Endothelial cell of umbilical vein (primary cell): ENCODE measurements around the gene MRPL38. TPM values are rescaled to one million over a fixed set of nuclear protein-coding genes. Genes with fewer than 3 reads are reported as not detected.

ENCODE experiments used
- BruUV-seq: library from RNA; stranded (reverse); fragments of 400-500 nt; replicated peaks from 2 replicates; lab custom pipeline; 2021; lab: Mats Ljungman, UMichigan
- CTCF ChIA-PET: fragments of 300-600, 350-600 bp; sonication (Branson Sonifier 250); formaldehyde crosslinking; loops from one replicate; lab custom pipeline; 2021; ENCODE audit warnings: antibody characterized with exemption, inconsistent platforms; lab: Charles Lee
- POLR2A ChIA-PET: fragments of 300-600, 350-600 bp; sonication (Branson Sonifier 250); formaldehyde crosslinking; loops from one replicate; lab custom pipeline; 2021; ENCODE audit warnings: antibody characterized with exemption, inconsistent platforms; lab: Charles Lee
- DNase-seq: peaks from one replicate; pipeline ENCODE4 v3.0.0-alpha.2; 2011; ENCODE audit warnings: low read depth, low spot score
- FAIRE-seq: peaks from 2 replicates; lab custom pipeline; 2011; peaks lifted over from hg19 to GRCh38; lab: Jason Lieb, UNC
- H2AFZ ChIP-seq: 2 replicates; pipeline ENCODE4 v1.6.0; 2012; ENCODE audit warnings: low read depth, low read length, control low read depth, inconsistent platforms
- H3K27ac ChIP-seq: 2 replicates; pipeline ENCODE4 v1.5.1; 2011; ENCODE audit warnings: low read depth, mild to moderate bottlenecking, control low read depth, low read length, moderate library complexity; ENCODE audit not compliant: insufficient read depth
- H3K27me3 ChIP-seq, 2 experiments: 2 replicates each; pipeline versions ENCODE4 v1.6.0 to v1.6.1; 2011; ENCODE audit warnings: low read length in 2 of 2, mixed read lengths in 1 of 2; ENCODE audit not compliant: control insufficient read depth in 2 of 2, insufficient read depth in 2 of 2
- H3K36me3 ChIP-seq, 2 experiments: 2 replicates in 1 of 2; 3 replicates in 1 of 2; pipeline ENCODE4 v1.5.1; 2011; ENCODE audit warnings: low read length in 2 of 2, mild to moderate bottlenecking in 1 of 2, moderate library complexity in 1 of 2; ENCODE audit not compliant: control insufficient read depth in 2 of 2, insufficient read depth in 2 of 2; ENCODE audit errors: extremely low read depth in 1 of 2
- H3K4me1 ChIP-seq: 3 replicates; pipeline ENCODE4 v1.5.1; 2011; ENCODE audit warnings: mild to moderate bottlenecking, low read length; ENCODE audit not compliant: control insufficient read depth, insufficient read depth; ENCODE audit errors: extremely low read depth
- H3K4me2 ChIP-seq: 2 replicates; pipeline ENCODE4 v1.6.1; 2011; ENCODE audit warnings: low read length, control low read depth, mixed read lengths; ENCODE audit not compliant: insufficient read depth
- H3K4me3 ChIP-seq, 3 experiments: fragments of 200-600 bp in 1 of 3; sonication (generic), shearing (Covaris generic) in 1 of 3; replicated peaks in 1 of 3; 2 replicates each; pipeline ENCODE4 v1.5.1; 2011 to 2016; ENCODE audit warnings: control low read depth in 3 of 3, low read length in 3 of 3, mild to moderate bottlenecking in 2 of 3, inconsistent platforms in 1 of 3, low read depth in 1 of 3, moderate library complexity in 1 of 3; ENCODE audit not compliant: insufficient read depth in 1 of 3
- H3K79me2 ChIP-seq: 2 replicates; pipeline ENCODE4 v1.6.0; 2012; ENCODE audit warnings: low read length, inconsistent platforms; ENCODE audit not compliant: control insufficient read depth, insufficient read depth
- H3K9ac ChIP-seq: replicated peaks from 2 replicates; pipeline ENCODE3; 2011; ENCODE audit warnings: low read length, control low read depth; ENCODE audit not compliant: insufficient read depth; ENCODE audit errors: extremely low read depth
- H3K9me1 ChIP-seq: replicated peaks from 3 replicates; pipeline ENCODE4 v1.6.0; 2011; ENCODE audit warnings: mild to moderate bottlenecking, low read length; ENCODE audit not compliant: control insufficient read depth, insufficient read depth; ENCODE audit errors: extremely low read depth
- H3K9me3 ChIP-seq: replicated peaks from 2 replicates; pipeline ENCODE4 v1.5.1; 2012; ENCODE audit warnings: low read length, inconsistent platforms; ENCODE audit not compliant: control insufficient read depth, insufficient read depth
- H4K20me1 ChIP-seq: replicated peaks from 2 replicates; pipeline ENCODE3; 2011; ENCODE audit warnings: mild to moderate bottlenecking, low read length; ENCODE audit not compliant: control insufficient read depth, insufficient read depth; ENCODE audit errors: extremely low read depth
- EZH2 ChIP-seq: IDR thresholded peaks from 2 replicates; pipeline ENCODE4 v1.6.1; 2012; ENCODE audit warnings: borderline replicate concordance, low read depth, mild to moderate bottlenecking, moderate library complexity, low read length, inconsistent platforms; ENCODE audit not compliant: severe bottlenecking
- FOS ChIP-seq: IDR thresholded peaks from 2 replicates; pipeline ENCODE4 v1.6.1; 2011; ENCODE audit warnings: mild to moderate bottlenecking, low read length, moderate library complexity, borderline replicate concordance; ENCODE audit not compliant: insufficient read depth
- GATA2 ChIP-seq: IDR thresholded peaks from 2 replicates; pipeline ENCODE4 v1.7.0; 2011; ENCODE audit warnings: low read depth, mild to moderate bottlenecking, moderate library complexity, mixed read lengths, low read length; ENCODE audit not compliant: insufficient read length, insufficient read depth
- JUN ChIP-seq: IDR thresholded peaks from 2 replicates; pipeline ENCODE4 v1.6.1; 2011; ENCODE audit warnings: borderline replicate concordance, low read depth; ENCODE audit not compliant: insufficient read length, insufficient read depth
- MYC ChIP-seq: IDR thresholded peaks from one replicate; pipeline ENCODE4 v1.6.1; 2011; ENCODE audit warnings: mild to moderate bottlenecking, low read depth, low read length
- POLR2A ChIP-seq: IDR thresholded peaks from 2 replicates; pipeline ENCODE4 v1.6.1; 2012; ENCODE audit warnings: low read depth, mild to moderate bottlenecking, control low read depth, low read length
- POLR2AphosphoS5 ChIP-seq: IDR thresholded peaks from 2 replicates; pipeline ENCODE4 v1.6.1; 2012; ENCODE audit warnings: low read depth, mild to moderate bottlenecking, control low read depth, low read length, moderate library complexity; ENCODE audit not compliant: insufficient read depth
- dilution Hi-C: fragments of 300-500 bp; cut with MboI; formaldehyde crosslinking; loops from one replicate; pipeline ENCODE4 v1.15.0; 2019; ENCODE audit warnings: low sequenced_read_pairs; ENCODE audit not compliant: extremely low pct_ligation_motif_present
- intact Hi-C: fragments of 100-400 bp; cut with micrococcal nuclease; formaldehyde crosslinking; loops from one replicate; pipeline ENCODE4 v1.10.0; 2022
- polyA plus RNA-seq, 4 experiments: library from polyadenylated mRNA; depleted of rRNA in 3 of 4; stranded (reverse) in 3 of 4; unstranded in 1 of 4; fragments of >200 nt; gene quantifications; 2 replicates each; pipeline versions ENCODE4 v1.2.1 to v1.2.3, GENCODE V29; 2011 to 2012; ENCODE audit warnings: missing spikeins in 1 of 4
- total RNA-seq: library from RNA; stranded (reverse); gene quantifications from 2 replicates; pipeline ENCODE4 v1.2.3, GENCODE V29; 2021
- TF ChIP-seq, protein P1 (sequence below): IDR thresholded peaks from 2 replicates; pipeline ENCODE4 v1.6.1; 2011; ENCODE audit not compliant: insufficient read depth, insufficient read length
- TF ChIP-seq, protein P2 (sequence below), 2 donors: IDR thresholded peaks; 1 replicate in 1 of 2; 2 replicates in 1 of 2; pipeline ENCODE4 v1.5.1; 2011; ENCODE audit warnings: low read length in 2 of 2, mild to moderate bottlenecking in 2 of 2, moderate library complexity in 2 of 2, control low read depth in 1 of 2, inconsistent platforms in 1 of 2, low read depth in 1 of 2; ENCODE audit not compliant: insufficient read depth in 1 of 2; ENCODE audit errors: extremely low read depth in 1 of 2

MRPL38 gene
- total and polyA plus RNA-seq, 2 donors (not counting 3 experiments of a cell fraction or from before 2014, with no cell fraction given) = 82.7 to 93.8 TPM

DNA sequence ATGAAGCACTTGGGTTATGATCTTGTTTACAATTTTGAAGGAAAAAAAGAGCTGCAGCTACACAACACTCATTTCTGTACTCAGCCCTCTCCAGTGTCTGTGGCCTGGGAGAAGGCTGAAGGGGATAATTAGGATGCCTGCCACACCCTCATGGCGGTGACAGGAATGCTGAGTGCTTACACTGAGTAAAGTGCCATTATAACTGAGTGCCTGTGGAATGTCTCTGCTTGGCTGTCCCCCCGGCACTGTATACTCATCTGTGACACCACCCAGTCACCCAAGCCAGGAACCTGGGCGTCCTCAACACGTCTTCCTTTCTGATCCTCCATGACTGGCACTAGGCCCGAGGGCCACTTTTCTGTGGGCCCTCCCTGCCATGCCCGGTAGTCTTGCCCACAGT is 3.5 kb upstream of the MRPL38 start:
- BruUV-seq = no TSS peak
- no peaks in the 10 kb centered on the region for H3K9me3 ChIP-seq
- H4K20me1 ChIP-seq = no peaks in the 10 kb centered on the region
- peaks cover 9% of the 10 kb centered on the region for H3K79me2 ChIP-seq
- no peak overlapping the region for H2AFZ ChIP-seq
- no peaks in the 10 kb centered on the region for H3K27me3 ChIP-seq
- no peak overlapping the region for H3K27ac ChIP-seq
- intact Hi-C loops = no loop called here
- H3K36me3 ChIP-seq = no peaks in the 10 kb centered on the region
- dilution Hi-C loops = no loop called here
- POLR2A ChIA-PET = no interaction called here
- no peak for FAIRE-seq
- TF ChIP-seq POLR2AphosphoS5 (no peak), EZH2 (no peak), GATA2 (no peak), MYC (no peak)
- CTCF ChIA-PET = interaction anchor here (0.8 kb wide), 2 partner anchors 98 to 106 kb away, joined by 3 to 5 read pairs; no protein-coding TSS in a partner anchor
- no peak overlapping the region for H3K4me2 ChIP-seq
- no peaks in the 10 kb centered on the region for H3K9me1 ChIP-seq
- no peak for DNase-seq
- H3K9ac ChIP-seq = no peak overlapping the region
- H3K4me1 ChIP-seq = peaks cover 11% of the 10 kb centered on the region
- no peak overlapping the region for H3K4me3 ChIP-seq

DNA sequence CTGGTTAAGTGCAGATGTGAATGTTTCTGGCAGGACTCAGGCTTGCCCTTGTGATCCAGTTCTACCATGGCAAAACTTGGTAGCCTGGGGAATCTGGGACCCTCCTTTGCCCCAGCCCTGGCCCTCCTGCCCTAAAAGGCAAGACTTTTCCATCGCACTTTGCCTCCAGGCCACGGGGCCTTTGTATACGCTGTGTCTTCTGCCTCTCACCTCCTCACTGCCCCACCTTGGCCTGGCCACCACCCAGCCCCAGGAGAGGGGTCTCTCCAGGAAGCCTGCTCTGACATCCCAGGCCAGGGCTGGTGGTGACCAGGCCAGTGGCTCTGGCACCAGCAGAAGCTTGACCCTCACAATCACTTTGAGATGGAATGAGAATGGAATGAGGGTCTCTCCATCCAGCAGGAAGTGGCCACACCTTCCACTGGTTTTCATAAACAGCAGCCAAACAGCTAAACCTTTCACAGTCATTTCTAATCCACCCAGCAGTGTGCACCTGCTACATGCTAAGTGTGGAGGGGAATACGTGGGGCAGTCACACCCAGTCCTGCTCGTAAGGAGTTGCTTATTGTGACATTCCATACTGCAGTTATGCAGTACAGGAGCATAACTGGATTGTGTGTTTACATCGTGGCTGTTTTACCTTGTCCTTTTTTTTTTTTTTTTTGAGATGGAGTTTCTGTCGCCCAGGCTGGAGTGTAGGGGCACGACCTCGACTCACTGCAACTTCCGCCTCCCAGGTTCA is 1.6 kb upstream of the MRPL38 start:
- dilution Hi-C loops = no loop called here
- H3K27me3 ChIP-seq = no peaks in the 10 kb centered on the region
- no peaks in the 10 kb centered on the region for H3K9me1 ChIP-seq
- H3K4me1 ChIP-seq = peaks cover 14% of the 10 kb centered on the region
- BruUV-seq = no TSS peak
- ChIA-PET POLR2A (interaction anchor here (1.0 kb wide), 1 partner anchor 9 kb away, joined by 3 read pairs; no protein-coding TSS in a partner anchor), CTCF (interaction anchor here (0.9 to 3.6 kb wide), 12 partner anchors 9 to 467 kb away, joined by 3 to 95 read pairs (median 8); partner anchors contain the start of genes CDK3, SMIM5, TRIM65 and WBP2)
- no peak overlapping the region for H3K27ac ChIP-seq
- H3K4me2 ChIP-seq = no peak overlapping the region
- H3K9ac ChIP-seq = no peak overlapping the region
- no peaks in the 10 kb centered on the region for H4K20me1 ChIP-seq
- no peaks in the 10 kb centered on the region for H3K9me3 ChIP-seq
- peaks cover 2 to 6% of the 10 kb centered on the region in 2 experiments for H3K36me3 ChIP-seq
- intact Hi-C loops = no loop called here
- H3K4me3 ChIP-seq = no peak overlapping the region
- peaks cover 9% of the 10 kb centered on the region for H3K79me2 ChIP-seq
- DNase-seq (no peak), FAIRE-seq (no peak)
- H2AFZ ChIP-seq = no peak overlapping the region
- no peak for TF ChIP-seq MYC
- no peak for TF ChIP-seq GATA2
- TF ChIP-seq JUN = no peak
- TF ChIP-seq, protein P1, sequence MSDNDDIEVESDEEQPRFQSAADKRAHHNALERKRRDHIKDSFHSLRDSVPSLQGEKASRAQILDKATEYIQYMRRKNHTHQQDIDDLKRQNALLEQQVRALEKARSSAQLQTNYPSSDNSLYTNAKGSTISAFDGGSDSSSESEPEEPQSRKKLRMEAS = no peak
- TF ChIP-seq POLR2AphosphoS5 = no peak
- no peak for TF ChIP-seq FOS
- TF ChIP-seq POLR2A = no peak
- TF ChIP-seq, protein P2, sequence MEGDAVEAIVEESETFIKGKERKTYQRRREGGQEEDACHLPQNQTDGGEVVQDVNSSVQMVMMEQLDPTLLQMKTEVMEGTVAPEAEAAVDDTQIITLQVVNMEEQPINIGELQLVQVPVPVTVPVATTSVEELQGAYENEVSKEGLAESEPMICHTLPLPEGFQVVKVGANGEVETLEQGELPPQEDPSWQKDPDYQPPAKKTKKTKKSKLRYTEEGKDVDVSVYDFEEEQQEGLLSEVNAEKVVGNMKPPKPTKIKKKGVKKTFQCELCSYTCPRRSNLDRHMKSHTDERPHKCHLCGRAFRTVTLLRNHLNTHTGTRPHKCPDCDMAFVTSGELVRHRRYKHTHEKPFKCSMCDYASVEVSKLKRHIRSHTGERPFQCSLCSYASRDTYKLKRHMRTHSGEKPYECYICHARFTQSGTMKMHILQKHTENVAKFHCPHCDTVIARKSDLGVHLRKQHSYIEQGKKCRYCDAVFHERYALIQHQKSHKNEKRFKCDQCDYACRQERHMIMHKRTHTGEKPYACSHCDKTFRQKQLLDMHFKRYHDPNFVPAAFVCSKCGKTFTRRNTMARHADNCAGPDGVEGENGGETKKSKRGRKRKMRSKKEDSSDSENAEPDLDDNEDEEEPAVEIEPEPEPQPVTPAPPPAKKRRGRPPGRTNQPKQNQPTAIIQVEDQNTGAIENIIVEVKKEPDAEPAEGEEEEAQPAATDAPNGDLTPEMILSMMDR (IDR thresholded peaks at IDR 0.05; ENCODE audit: extremely low read depth in 1 of 2, insufficient read depth in 1 of 2, low read depth in 1 of 2, low read length in 2 of 2) = no peak
- no peak for TF ChIP-seq EZH2
